Lung (tissue), 12 donors: Measurements from ENCODE around the gene POP7. TPM values are rescaled to one million over a fixed set of nuclear protein-coding genes. Genes with fewer than 3 reads are reported as not detected.

ENCODE experiments used
- ATAC-seq: fragments of 200-7000 bp; cut with Tn5 transposase; one replicate; pipeline ENCODE4 v1.9.1; 2020; ENCODE audit warnings: moderate number of reproducible peaks; ENCODE audit not compliant: insufficient read depth, low FRiP score
- DNase-seq, 3 donors: peaks; one replicate each; pipeline ENCODE4 v3.0.0-alpha.2; 2013 to 2017
- H3K27ac ChIP-seq, 2 donors: one replicate each; pipeline ENCODE4 v1.5.1; 2013; ENCODE audit warnings: mild to moderate bottlenecking in 2 of 2, moderate library complexity in 2 of 2, control low read depth in 1 of 2, inconsistent platforms in 1 of 2, low read depth in 1 of 2, low read length in 1 of 2
- H3K27me3 ChIP-seq, 3 donors: one replicate each; pipeline ENCODE4 v1.5.1; 2013; ENCODE audit warnings: low read length in 2 of 3; ENCODE audit not compliant: control insufficient read depth in 3 of 3, insufficient read depth in 3 of 3
- H3K36me3 ChIP-seq, 4 donors: one replicate each; pipeline ENCODE4 v1.5.1; 2013; ENCODE audit warnings: low read length in 4 of 4, mild to moderate bottlenecking in 1 of 4, moderate library complexity in 1 of 4; ENCODE audit not compliant: control insufficient read depth in 4 of 4, insufficient read depth in 4 of 4
- H3K4me1 ChIP-seq, 5 donors: one replicate each; pipeline ENCODE4 v1.5.1; 2013; ENCODE audit warnings: low read length in 5 of 5, mild to moderate bottlenecking in 2 of 5, moderate library complexity in 1 of 5; ENCODE audit not compliant: control insufficient read depth in 5 of 5, insufficient read depth in 5 of 5
- H3K4me3 ChIP-seq: one replicate; pipeline ENCODE4 v1.5.1; 2013; ENCODE audit warnings: mild to moderate bottlenecking, control low read depth, moderate library complexity
- H3K9ac ChIP-seq, 2 donors: one replicate each; pipeline ENCODE4 v1.5.1; 2013; ENCODE audit warnings: low read length in 2 of 2, control low read depth in 1 of 2; ENCODE audit not compliant: insufficient read depth in 1 of 2
- H3K9me3 ChIP-seq, 4 donors: one replicate each; pipeline ENCODE4 v1.5.1; 2013; ENCODE audit warnings: low read length in 3 of 4, mild to moderate bottlenecking in 1 of 4, moderate library complexity in 1 of 4; ENCODE audit not compliant: control insufficient read depth in 4 of 4, insufficient read depth in 3 of 4
- WGBS, 2 donors: extraction: QIAGEN DNeasy Blood & Tissue Kit; methylation state at CpG; one replicate each; pipeline ENCODE4 v1.1.7; 2013; 5-methylcytosine and 5-hydroxymethylcytosine counted together
- polyA plus RNA-seq, 2 donors: library from polyadenylated mRNA; stranded (reverse); fragments of 200-250 nt; gene quantifications; one replicate each; pipeline ENCODE4 v1.2.1, GENCODE V29; 2013
- total RNA-seq, 2 donors: library from RNA; depleted of rRNA in 1 of 2; stranded (reverse); fragments of >200 nt in 1 of 2; gene quantifications; one replicate each; pipeline ENCODE4 v1.2.1, GENCODE V29; 2014 to 2021
- TF ChIP-seq, protein P1 (sequence below): IDR thresholded peaks from 2 replicates; pipeline ENCODE4 v1.5.1; 2012; ENCODE audit warnings: mild to moderate bottlenecking; ENCODE audit errors: control extremely low read depth, extremely low read depth
- donor health status: control.
- donor health status: control.
- donor health status: Bipolar disorder and iron deficiency.
- donor health status: healthy.
- donor health status: DM: yes; HTN: yes; CAD: no.

Gene POP7
- total and polyA plus RNA-seq, 4 donors, result 20.3 to 50.6 (median 33.3) TPM

DNA sequence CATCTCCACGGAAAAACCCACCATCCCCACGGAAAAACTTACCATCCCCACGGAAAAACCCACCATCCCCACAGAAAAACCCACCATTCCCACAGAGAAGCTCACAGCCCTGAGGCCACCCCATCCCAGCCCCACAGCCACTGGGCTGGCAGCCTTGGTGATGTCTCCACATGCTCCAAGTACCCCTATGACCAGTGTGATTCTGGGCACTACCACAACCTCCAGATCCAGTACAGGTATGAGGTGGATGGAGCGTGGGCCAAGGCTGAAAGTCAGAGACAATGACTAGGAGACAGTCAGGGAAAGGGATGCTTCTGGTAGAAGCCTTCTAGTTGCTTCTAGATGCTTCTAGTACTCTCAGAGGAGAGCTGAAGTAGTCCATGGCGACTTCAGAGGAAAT lies 47.1 kb downstream of the POP7 start:
- no peak overlapping the region for H3K9ac ChIP-seq
- DNase-seq, result no peak
- peaks cover 0 to 7% (median 5%) of the 10 kb centered on the region in 3 donors for H3K27me3 ChIP-seq
- no peak overlapping the region for H3K4me3 ChIP-seq
- 79 to 88% methylated on average over 5 of the region's 5 CpGs for WGBS, 2 donors
- no peaks in the 10 kb centered on the region for H3K4me1 ChIP-seq
- H3K9me3 ChIP-seq, result no peaks in the 10 kb centered on the region
- no peak for ATAC-seq
- H3K36me3 ChIP-seq, result no peaks in the 10 kb centered on the region
- no peak overlapping the region for H3K27ac ChIP-seq
- TF ChIP-seq, protein P1, sequence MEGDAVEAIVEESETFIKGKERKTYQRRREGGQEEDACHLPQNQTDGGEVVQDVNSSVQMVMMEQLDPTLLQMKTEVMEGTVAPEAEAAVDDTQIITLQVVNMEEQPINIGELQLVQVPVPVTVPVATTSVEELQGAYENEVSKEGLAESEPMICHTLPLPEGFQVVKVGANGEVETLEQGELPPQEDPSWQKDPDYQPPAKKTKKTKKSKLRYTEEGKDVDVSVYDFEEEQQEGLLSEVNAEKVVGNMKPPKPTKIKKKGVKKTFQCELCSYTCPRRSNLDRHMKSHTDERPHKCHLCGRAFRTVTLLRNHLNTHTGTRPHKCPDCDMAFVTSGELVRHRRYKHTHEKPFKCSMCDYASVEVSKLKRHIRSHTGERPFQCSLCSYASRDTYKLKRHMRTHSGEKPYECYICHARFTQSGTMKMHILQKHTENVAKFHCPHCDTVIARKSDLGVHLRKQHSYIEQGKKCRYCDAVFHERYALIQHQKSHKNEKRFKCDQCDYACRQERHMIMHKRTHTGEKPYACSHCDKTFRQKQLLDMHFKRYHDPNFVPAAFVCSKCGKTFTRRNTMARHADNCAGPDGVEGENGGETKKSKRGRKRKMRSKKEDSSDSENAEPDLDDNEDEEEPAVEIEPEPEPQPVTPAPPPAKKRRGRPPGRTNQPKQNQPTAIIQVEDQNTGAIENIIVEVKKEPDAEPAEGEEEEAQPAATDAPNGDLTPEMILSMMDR, result no peak

DNA sequence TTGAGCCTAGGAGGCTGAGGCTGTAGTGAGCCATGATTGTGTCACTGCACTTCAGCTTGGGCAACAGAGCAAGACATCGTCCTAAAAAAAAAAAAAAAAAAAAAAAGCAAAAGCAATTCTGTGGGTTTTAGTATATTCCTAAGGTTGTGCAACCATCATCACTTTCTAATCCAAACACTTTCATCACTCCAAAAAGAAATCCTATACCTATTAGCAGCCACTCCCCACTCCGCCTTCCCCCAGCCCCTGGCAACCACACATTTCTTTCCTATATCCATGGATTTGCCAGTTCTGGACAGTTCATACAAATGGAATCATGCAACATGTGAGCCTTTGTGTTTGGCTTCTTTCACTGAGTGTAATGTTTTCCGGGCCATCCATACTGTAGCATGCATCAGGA lies 47.8 kb downstream of the POP7 start:
- ATAC-seq (no peak), DNase-seq (peak in 1 of 3 donors; percentile 3)
- 73 to 78% methylated on average over 3 of the region's 3 CpGs for WGBS, 2 donors
- Histone ChIP-seq H3K27me3 (peaks cover 0 to 7% (median 5%) of the 10 kb centered on the region in 3 donors), H3K4me3 (no peak overlapping the region), H3K27ac (no peak overlapping the region), H3K9me3 (no peaks in the 10 kb centered on the region), H3K9ac (no peak overlapping the region), H3K4me1 (no peaks in the 10 kb centered on the region), H3K36me3 (no peaks in the 10 kb centered on the region)
- TF ChIP-seq, protein P1, result no peak

Other genes starting within 250 kb of the POP7 start
- 1 to 10 TPM in 1 of 2 donors, under 1 TPM in 1; 0.83 to 2.0 TPM for gene SPACDR, start 241.9 kb upstream of the POP7 start, total RNA-seq
- gene SPACDR, start 241.9 kb upstream of the POP7 start, polyA plus RNA-seq, result under 1 TPM; 0.54 to 0.83 TPM
- gene TSC22D4, start 226.9 kb upstream of the POP7 start, total RNA-seq, result 10 to 100 TPM; 38.2 to 62.8 TPM
- 10 to 100 TPM; 33.6 to 62.0 TPM for gene TSC22D4, start 226.9 kb upstream of the POP7 start, polyA plus RNA-seq
- gene NYAP1, start 222.2 kb upstream of the POP7 start, total RNA-seq, result 1 to 10 TPM in 1 of 2 donors, under 1 TPM in 1; 0.52 to 1.1 TPM
- under 1 TPM; 0.32 to 0.39 TPM for gene NYAP1, start 222.2 kb upstream of the POP7 start, polyA plus RNA-seq
- 10 to 100 TPM; 22.8 to 36.0 TPM for gene AGFG2, start 166.9 kb upstream of the POP7 start, total RNA-seq
- gene AGFG2, start 166.9 kb upstream of the POP7 start, polyA plus RNA-seq, result 10 to 100 TPM; 15.9 to 16.6 TPM
- 1 to 10 TPM; 1.9 to 8.8 TPM for gene SAP25, start 132.2 kb upstream of the POP7 start, total RNA-seq
- 1 to 10 TPM; 3.7 to 9.9 TPM for gene SAP25, start 132.2 kb upstream of the POP7 start, polyA plus RNA-seq
- gene LRCH4, start 120.0 kb upstream of the POP7 start, total RNA-seq, result 100 to 1,000 TPM in 1 of 2 donors, 10 to 100 TPM in 1; 38.1 to 109 TPM
- gene LRCH4, start 120.0 kb upstream of the POP7 start, polyA plus RNA-seq, result 100 to 1,000 TPM in 1 of 2 donors, 10 to 100 TPM in 1; 81.7 to 103 TPM
- 1 to 10 TPM in 1 of 2 donors, under 1 TPM in 1; 0.25 to 1.3 TPM for gene FBXO24, start 119.8 kb upstream of the POP7 start, total RNA-seq
- gene FBXO24, start 119.8 kb upstream of the POP7 start, polyA plus RNA-seq, result under 1 TPM; 0.30 to 0.35 TPM
- gene PCOLCE, start 103.8 kb upstream of the POP7 start, total RNA-seq, result 100 to 1,000 TPM in 1 of 2 donors, 10 to 100 TPM in 1; 53.6 to 105 TPM
- 10 to 100 TPM; 48.4 to 73.5 TPM for gene PCOLCE, start 103.8 kb upstream of the POP7 start, polyA plus RNA-seq
- gene MOSPD3, start 93.6 kb upstream of the POP7 start, total RNA-seq, result 10 to 100 TPM; 13.2 to 26.9 TPM
- gene MOSPD3, start 93.6 kb upstream of the POP7 start, polyA plus RNA-seq, result 10 to 100 TPM; 15.5 to 18.8 TPM
- 1 to 10 TPM; 1.7 to 2.1 TPM for gene TFR2, start 64.6 kb upstream of the POP7 start, total RNA-seq
- under 1 TPM; 0.33 to 0.85 TPM for gene TFR2, start 64.6 kb upstream of the POP7 start, polyA plus RNA-seq
- not detected for gene ACTL6B, start 49.7 kb upstream of the POP7 start, total RNA-seq
- not detected for gene ACTL6B, start 49.7 kb upstream of the POP7 start, polyA plus RNA-seq
- 100 to 1,000 TPM; 150 to 327 TPM for gene GNB2, start 32.4 kb upstream of the POP7 start, total RNA-seq
- 100 to 1,000 TPM; 130 to 381 TPM for gene GNB2, start 32.4 kb upstream of the POP7 start, polyA plus RNA-seq
- gene GIGYF1, start 11.9 kb upstream of the POP7 start, total RNA-seq, result 10 to 100 TPM; 30.8 to 41.6 TPM
- 10 to 100 TPM; 19.0 to 36.8 TPM for gene GIGYF1, start 11.9 kb upstream of the POP7 start, polyA plus RNA-seq
- not detected for gene EPO, start 14.3 kb downstream of the POP7 start, total RNA-seq
- gene EPO, start 14.3 kb downstream of the POP7 start, polyA plus RNA-seq, result under 1 TPM in 1 of 2 donors, not detected in 1; 0.10 TPM
- gene ZAN, start 27.5 kb downstream of the POP7 start, total RNA-seq, result under 1 TPM in 1 of 2 donors, not detected in 1; 0.03 TPM
- gene ZAN, start 27.5 kb downstream of the POP7 start, polyA plus RNA-seq, result not detected
- gene EPHB4, start 121.4 kb downstream of the POP7 start, total RNA-seq, result 10 to 100 TPM; 55.2 to 64.2 TPM
- gene EPHB4, start 121.4 kb downstream of the POP7 start, polyA plus RNA-seq, result 10 to 100 TPM; 21.7 to 45.7 TPM
- gene SLC12A9, start 146.6 kb downstream of the POP7 start, total RNA-seq, result 10 to 100 TPM; 28.5 to 49.1 TPM
- gene SLC12A9, start 146.6 kb downstream of the POP7 start, polyA plus RNA-seq, result 10 to 100 TPM; 29.2 to 52.6 TPM
- 10 to 100 TPM; 43.5 to 81.8 TPM for gene TRIP6, start 161.3 kb downstream of the POP7 start, total RNA-seq
- 10 to 100 TPM; 41.4 to 61.2 TPM for gene TRIP6, start 161.3 kb downstream of the POP7 start, polyA plus RNA-seq
- 100 to 1,000 TPM in 1 of 2 donors, 10 to 100 TPM in 1; 58.5 to 120 TPM for gene SRRT, start 169.0 kb downstream of the POP7 start, total RNA-seq
- 10 to 100 TPM; 76.1 to 79.8 TPM for gene SRRT, start 169.0 kb downstream of the POP7 start, polyA plus RNA-seq
- 1 to 10 TPM; 1.5 to 5.8 TPM for gene UFSP1, start 183.6 kb downstream of the POP7 start, total RNA-seq
- gene UFSP1, start 183.6 kb downstream of the POP7 start, polyA plus RNA-seq, result 1 to 10 TPM; 5.2 to 6.2 TPM
- gene ACHE, start 189.8 kb downstream of the POP7 start, total RNA-seq, result 1 to 10 TPM; 7.2 to 8.2 TPM
- gene ACHE, start 189.8 kb downstream of the POP7 start, polyA plus RNA-seq, result 1 to 10 TPM; 2.6 to 6.2 TPM
- gene MUC3A, start 243.4 kb downstream of the POP7 start, total RNA-seq, result 1 to 10 TPM; 1.6 to 5.5 TPM
- gene MUC3A, start 243.4 kb downstream of the POP7 start, polyA plus RNA-seq, result 1 to 10 TPM in 1 of 2 donors, under 1 TPM in 1; 0.53 to 1.5 TPM